ENCODE data around the gene CUL1.

CUL1 gene

DNA sequence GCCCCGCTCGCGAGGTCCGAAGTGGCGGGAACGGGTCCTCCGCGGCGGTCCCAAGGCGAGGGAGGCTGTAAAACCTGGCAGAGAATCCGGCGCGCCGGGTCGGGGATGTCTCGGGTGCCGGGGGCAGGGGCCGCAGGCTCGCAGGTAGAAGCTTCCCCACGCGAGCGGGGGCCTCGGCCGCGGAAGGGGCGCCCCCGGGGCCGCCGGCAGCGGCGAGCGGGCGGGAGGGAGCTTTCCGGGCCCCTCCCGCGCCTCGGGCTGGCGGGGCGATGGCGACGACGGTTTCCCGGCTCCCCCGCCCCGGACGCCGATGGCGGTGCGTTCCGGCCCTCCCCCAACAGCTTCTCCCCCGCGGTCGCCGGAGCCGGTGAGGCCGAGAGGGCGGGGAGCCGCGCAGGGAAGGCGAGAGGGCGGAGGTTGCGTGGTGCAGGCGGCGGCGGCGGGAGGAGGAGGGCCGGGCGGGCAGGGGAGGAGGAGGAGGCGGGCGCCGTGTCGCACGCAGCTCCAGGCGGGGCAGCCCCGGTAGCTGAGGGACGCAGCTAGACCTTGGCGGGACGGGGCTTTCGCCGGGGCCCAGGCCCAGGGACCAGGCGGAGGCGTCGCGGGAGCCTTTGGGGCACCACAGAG, at the start of gene CUL1:
Gene CUL1 (plus strand): TSS at position 507 of the 627 bp plus-strand sequence. CDS start 31,220 bp downstream, outside the sequence.
- peak; percentile 48 for DNase-seq

DNA sequence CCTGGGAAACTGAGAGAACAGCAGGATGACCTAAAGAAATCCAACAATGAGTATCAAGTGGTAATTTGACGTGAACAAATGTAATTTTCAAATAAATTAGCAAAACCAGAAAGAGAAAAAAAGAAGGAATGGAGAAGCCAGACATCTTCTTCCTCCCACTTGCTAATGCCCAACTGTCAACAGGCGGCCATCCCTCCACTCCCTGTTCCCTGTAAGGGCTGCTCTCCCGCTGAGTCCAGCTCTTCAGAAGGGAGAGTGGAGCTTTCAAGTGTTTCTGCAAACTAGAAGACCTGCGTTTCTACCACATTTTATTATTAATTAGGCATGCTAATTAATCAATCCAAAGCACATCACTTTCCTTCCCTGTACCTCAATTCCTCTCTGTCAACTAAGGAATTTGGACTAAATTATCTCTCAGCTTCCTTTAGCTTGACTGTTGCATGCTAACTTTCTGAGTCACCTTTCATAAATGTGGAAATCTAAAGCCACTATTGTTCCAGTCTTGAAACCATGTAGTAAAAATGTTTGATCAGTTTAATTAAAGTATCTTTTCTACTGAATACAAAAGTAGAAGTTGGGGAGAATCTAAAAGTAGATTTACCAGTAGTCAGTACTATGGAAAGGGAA, 48.4 kb upstream of the CUL1 start:
- no peak for DNase-seq

DNA sequence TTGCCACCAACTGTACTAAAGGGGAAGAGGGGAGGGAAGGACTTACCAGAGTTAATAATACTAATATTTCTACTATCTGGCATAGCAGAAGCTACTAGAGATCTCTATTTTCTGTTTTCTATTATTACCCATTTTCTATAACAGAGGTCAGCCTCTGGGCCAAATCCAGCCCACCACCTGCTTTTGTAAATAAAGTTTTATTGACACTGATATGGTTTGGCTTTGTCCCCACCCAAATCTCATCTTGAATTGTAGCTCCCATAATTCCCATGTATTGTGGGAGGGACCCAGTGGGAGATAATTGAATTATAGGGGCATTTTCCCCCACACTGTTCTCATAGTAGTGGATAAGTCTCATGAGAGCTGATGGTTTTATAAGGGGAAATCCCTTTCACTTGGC, 45.9 kb upstream of the CUL1 start:
- no peak for DNase-seq

DNA sequence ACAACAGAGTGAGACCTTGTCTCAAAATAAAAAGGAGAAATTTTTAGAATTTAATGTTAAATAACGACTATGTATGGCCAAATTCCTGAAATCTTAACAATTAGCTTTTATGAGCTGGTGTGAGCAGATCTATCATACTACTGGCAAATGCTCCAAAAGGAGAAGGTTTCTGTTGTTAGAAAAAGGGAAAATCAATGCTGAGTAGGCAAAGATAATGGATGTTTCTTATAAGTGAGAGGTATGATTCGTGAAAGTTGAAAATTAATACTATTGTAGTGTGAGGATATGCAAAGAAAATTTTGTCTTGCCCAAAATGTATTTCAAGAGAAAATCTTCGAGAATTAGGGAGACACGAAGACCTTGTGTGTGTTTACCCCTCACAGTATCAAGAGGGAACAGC, 40.8 kb upstream of the CUL1 start:
- no peak for DNase-seq

DNA sequence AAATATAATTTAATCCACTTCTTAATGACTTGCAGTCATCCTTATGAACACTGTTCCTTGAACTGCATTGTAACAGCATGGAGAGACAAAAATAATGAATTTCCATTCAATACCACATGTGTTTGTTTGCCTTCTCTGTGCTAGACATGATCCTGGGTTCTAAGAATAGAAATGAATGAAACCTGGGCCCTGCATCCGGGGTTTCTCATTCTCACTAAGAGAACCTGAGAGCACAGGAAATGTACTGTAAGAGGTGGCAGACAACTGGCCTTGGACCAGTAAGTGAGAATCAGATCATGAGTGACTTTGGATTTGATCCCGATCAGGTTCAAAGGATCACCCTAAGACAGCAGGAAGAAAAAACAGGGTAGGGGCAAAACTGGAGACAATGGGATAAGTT, 37.2 kb upstream of the CUL1 start:
- DNase-seq, result no peak

DNA sequence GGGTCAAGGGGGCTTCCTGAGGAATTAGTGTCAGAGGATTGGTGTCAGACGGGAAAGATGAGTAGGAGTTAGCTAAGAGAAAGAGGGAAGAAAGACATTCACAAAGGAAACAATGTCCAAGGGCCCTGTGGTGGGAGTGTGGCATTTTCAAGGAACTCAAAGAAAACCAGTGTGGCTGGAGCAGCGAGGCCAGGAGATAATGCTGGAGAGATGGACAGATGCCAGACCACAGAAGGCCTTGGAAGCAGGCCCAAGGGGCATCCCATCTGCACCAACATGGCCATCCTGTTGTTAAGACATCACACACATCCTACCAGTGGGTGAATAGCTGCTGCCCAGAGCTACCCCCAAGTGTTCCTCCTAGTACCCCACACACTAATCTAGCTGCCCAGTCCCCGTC, 36.1 kb upstream of the CUL1 start:
- DNase-seq, result no peak

DNA sequence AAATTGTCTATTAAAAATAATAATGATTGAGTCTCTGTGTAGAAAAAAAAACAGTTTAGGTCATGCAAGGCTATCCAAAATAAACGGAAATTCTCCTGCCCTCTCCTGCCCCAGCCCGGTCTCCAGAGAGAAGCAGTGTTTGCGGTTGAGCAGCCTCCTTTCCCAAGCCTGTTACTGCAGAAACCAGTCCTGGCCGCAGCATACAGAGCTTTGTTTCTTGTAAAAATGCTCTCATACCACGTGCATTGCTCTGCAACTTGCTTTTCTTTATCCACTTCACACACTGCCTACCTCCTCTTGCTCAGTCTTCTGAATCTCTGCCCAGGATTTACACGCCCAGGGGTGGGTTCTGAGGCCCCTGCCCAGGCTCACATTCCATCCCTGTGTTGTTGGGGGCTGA, 34.4 kb upstream of the CUL1 start:
- DNase-seq, result no peak

DNA sequence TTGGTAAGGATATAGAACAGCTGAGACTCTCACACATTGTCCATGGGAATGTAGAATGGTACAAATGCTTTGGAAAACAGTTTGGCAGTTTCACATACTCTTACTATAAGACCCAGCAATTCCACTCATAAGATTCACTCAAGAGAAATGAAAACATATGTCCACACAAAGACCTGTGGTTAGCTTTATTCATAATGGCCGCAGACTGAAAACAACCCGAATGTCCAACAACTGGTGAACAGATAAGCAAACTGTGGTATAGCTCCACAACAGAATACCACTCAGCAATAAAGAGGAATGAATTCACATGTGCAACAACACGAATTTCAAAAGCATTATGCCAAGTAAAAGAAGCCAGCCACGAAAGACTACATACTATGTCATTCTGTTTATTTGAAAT, 33.5 kb upstream of the CUL1 start:
- DNase-seq, result no peak

DNA sequence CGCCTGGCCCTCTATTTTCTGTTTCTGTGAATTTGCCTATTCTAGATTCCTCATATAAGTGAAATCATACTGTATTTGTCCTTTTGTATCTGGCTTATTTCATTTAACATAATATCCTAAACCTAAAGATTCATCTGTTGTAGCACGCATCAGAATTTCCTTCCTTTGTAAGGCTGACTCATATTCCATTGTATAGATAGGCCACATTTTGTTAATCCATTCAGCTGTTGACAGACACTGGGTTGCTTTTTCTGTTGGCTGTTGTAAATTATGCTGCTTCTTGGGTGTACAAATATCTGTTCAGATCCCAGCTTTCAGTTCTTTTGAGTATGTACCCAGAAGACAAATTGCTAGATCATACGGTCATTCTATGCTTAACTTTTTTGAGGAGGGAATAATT, 28.8 kb upstream of the CUL1 start:
- DNase-seq, result no peak

DNA sequence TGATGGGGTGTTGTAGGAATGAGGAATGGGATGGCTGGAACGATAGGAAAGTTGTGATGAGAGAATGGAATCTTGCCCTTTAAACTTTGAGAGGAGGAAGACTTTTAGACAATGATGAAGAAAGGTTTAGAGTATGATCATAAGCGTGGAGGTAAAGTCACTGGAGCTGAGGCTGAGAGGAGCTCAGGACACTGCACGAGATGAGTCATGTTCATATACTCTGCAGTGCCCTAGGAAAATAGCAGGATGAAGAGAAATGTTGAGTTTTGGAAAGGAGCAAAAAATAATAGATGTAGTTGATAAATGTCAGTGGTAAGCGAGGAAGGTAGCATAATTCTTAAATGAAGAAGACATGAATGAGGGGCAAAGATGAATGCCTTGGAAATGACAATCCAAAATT, 28.3 kb upstream of the CUL1 start:
- DNase-seq, result no peak

DNA sequence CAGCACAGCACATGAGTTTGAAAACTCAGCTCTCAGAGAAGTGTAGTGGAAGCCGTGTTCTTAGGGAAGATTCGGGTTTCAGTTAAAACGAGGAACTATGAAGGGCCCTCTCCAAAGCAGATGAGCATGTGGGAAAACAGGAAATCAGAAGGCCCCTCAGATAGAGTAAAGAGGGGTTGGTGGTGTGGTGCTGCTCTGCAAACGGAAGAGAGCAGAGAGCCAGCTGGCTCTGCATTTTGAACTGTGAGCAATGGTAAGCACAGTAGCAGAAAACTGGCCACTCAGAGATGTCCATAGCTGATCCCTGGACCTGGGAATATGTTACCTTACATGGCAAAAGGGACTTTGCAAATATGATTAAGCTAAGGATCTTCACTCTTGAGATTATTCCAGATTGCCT, 27.9 kb upstream of the CUL1 start:
- DNase-seq, result no peak

DNA sequence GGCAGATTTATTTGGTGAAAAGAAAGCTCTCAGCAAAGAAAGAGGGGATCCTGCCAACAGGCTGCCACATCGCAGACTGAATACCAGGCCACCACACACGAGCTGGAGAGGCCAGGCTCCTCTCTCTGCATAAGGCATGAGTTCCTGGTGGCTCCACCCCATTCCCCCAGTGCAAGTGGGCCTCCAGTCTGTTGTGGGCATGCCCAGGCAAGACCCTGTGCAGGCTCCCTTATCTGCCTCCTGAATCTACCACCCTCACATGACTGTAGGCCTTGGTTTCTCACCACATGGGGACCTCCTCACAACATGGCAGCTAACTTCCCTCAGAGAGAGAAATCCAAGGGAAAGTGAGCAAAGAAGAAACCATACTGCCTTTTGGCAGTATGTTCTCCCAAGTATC, 26.7 kb upstream of the CUL1 start:
- DNase-seq, result no peak

DNA sequence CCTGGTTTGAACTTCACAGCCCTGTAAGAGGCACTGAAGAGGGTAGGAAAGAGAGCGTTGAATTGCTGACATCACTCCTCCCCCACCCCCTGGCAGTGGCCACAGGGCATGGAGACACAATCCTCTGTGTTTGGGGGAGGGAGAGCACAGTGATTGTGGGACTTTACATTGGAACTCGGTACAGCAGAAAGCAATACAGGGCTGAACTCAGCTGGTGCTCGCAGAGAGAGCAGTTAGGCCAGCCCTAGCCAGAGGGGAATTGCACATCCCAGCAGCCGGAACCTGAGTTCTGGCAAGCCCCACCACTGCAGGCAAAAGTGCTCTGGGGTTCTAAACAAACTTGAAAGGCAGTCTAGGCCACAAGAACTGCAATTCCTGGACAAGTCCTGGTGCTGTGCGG, 24.0 kb upstream of the CUL1 start:
- DNase-seq, result no peak

DNA sequence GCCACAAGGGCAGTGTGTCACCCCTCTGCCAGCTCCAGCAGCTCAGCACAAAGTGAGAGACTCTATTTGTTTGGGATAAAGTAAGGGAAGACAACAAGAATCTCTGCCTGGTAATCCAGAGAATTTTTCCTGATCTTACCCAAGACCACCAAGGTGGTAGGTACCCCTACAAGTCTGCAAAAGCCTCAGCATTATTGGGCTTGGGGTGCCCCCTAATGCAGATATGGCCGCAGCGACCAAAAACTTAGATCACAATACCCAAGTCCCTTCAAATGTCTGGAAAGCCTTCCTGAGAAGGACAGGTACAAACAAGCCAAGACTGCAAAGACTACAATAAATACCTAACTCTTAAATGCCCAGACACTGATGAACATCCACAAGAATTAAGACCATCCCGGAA, 22.4 kb upstream of the CUL1 start:
- no peak for DNase-seq

DNA sequence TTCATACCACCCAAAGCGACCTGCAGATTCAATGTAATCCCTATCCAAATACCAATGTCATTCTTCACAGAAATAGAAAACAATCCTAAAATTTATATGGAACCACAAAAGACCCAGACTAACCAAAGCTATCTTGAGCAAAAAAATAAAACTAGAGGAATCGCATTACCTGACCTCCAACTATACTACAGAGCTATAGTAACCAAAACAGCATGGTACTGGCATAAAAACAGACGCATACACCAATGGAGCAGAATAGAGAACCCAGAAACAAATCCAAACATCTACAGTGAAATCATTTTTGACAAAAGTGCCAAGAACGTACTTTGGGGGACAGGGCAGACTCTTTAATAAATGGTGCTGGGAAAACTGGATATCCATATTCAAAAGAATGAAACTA, 16.9 kb upstream of the CUL1 start:
- DNase-seq, result no peak

DNA sequence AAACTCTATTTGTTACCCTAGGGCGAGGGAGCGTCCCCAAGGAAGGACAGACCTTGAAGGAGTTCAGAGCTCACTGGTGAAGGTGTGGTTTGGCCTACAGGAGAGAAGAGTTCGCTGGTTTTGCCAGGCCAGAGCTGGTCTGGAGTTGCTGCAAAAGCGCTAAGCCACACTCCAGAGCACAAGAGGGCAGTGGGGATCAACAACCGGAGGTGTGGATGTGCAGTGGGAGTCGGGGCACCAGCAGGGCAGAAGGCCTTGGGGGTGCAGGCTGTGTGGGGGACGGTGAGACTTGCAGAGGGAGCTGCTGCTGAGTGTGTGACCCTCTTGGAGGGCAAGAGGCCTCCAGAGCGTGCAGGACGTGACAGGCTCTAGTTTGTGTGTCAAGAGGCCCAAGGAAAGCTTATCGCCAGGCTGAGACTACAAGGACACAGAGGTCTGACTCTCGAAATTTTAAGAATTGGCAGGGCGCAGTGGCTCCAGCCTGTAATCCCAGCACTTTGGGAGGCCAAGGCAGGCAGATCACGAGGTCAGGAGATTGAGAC, 14.3 kb upstream of the CUL1 start:
- no peak for DNase-seq

DNA sequence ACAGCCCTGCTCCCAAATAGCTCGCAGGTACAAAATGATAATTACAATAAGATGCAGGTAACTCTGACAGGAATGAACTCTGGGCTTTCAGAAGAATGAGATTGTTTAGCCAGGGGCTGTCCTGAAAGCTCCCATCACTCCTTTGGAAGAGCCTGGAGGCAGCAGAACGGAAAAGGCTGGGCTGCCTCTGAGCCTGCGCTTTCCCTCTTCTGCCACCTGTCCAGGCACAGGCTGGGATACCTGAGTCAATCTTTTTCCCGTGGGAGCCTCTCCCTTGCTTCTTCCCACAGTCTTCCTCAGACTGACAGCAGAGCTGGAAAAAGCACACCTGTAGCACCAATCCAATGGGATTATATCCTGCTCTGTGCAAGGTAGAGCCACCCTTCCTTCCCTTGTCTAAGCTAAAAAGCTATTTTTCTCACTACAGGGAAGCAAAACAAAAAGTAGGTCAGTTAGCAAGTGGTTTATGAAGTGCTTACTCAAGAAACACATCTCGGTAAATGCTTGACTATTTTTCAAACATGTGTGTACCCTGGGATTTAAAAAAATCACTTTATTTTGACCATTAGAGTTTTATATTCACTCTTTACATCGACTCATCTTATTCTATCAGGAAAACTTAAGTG, 12.3 kb upstream of the CUL1 start:
- no peak for DNase-seq

DNA sequence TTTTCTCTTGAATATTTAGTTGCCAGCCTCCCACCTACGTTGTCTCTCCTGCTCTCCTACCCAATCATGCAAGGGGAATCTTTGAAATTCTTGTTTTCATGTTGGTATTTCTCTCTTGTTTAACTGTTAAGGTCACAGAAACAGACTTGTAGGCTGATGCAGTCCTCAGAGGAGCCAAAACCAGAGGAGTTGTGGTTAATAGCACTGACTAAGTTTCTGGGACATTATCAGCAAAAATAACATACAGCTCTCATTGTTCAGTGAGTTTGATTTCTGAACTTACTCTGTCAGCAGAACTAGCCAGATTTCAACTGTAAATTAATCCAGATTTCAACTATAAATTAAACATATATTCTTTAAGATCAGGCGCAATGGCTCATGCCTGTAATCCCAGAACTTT, 11.1 kb upstream of the CUL1 start:
- no peak for DNase-seq

DNA sequence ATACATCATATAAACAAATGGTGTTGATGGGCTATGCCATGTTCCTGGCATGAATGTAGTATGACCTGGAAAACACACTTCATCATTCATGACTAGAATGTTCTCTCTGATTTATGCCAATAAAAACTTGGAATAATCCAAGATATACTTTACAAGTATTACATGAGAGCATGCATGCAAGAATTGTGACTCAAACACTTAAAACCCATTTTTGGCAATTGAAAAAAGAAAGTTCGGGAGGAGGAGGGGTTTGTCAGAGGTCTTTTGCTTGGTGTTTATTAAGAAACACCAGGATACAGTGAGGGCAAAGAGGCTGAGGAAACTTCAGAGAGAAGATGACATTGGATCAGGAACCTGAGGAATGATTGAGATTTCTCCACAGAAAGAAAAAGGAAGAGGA, 10.2 kb upstream of the CUL1 start:
- DNase-seq, result no peak

DNA sequence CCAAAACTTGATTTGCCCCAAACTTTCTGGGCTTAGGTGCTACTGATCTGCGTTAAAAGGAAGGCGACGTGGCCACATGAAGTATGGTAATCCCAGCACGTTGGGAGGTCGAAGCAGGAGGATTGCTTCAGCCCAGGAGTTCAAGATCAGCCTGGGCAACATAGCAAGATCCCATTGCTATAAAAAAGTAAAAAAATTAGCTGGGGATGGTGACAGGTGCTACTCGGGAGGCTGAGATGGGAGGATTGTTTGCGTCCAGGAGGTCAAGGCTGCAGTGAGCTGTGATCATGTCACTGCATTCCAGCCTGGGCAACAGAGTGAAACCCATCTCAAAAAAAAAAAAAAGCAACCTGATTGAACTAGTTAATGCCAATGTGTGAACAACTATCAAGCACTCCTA, 5.1 kb upstream of the CUL1 start:
- no peak for DNase-seq

DNA sequence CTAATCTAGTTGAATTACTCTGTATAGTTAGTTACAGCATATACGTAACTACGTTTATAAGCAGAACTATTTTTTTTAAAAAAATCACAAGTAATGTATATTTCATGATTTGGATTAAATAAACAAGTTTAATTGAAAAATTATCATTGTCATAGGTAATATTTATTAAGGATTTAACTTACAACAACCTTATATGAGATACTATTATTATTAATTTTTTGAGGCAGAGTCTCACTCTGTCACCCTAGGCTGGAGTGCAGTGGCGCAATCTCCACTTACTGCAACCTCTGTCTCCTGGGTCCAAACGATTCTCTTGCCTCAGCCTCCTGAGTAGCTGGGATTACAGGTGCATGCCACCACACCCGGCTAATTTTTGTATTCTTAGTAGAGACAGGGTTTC, 4.1 kb upstream of the CUL1 start:
- DNase-seq, result no peak

DNA sequence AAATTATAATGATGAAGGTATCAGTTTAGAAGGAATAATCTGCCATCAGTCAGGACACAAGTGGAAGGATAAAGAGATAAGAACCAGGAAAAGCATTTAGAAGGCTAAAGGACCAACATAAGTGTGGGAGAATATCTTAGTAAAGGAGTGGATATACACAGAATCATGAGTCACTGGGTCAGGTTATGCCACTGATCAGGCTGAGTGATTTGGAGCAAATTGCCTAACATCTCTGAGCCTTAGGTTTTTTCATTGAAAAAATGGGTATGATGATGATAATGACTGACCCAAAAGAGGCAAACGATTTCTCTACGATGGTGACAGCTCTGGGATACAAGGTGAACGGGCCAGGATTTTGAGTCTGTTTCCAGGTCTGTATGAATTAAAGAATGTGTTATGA, 2.8 kb upstream of the CUL1 start:
- DNase-seq, result no peak

DNA sequence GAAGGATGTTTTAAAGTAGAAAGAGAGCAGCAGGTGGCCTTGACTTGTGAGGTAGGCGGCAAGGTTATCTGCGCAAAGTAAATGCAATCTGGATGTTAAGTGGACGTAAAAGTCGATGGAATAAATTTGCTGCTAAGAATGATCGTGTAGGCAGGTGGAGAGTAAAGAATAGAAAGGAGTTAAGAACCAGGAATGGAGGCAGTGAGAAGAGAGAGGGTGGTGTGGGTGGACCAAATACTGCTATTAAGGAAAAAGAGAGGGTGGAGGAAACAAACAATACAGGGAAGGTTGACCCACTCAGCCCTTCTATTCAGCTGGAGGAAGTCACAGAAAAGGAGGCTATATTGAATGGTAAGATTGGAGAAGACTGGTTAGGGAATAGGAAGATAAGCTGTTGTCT, 1.9 kb upstream of the CUL1 start:
- DNase-seq, result no peak

DNA sequence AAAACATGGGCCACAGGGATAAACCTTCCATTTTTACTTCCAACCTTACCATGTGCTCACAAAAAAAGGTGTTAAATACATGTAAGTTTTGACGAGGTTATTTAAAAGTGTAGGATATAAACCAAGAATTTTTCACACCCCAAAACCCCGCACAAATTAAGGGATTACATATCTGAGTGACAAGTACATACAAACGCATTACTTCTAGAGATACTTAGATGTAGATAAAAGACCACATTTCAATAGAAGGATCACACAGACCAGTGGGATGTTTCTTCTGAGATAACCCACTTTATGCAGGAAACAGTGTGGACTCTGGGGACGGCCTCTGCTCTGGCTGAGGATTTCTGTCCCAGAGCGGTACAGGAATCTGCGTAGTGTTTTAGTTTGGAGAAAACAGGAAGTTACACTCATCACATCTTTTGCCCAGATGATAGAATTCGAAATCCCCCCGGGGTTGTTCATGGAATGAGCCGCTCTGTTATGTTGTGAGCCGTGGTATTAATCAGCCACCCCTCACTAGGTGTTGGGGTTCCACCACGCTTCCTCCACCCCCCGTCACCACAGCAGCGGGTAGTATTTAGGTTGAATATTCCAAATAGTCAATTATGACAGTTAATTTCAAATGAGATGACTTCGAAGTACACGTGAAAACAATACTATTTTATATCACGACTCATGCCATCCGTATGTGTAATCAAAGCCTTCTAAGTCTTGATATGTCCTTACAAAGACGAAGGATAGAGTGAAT, 1.3 kb upstream of the CUL1 start:
- no peak for DNase-seq
